Chondrocyte (in vitro differentiated cells): ENCODE data around the gene SCLY. TPM values are rescaled to one million over a fixed set of nuclear protein-coding genes. Genes with fewer than 3 reads are reported as not detected.

Experiments
- DNase-seq: peaks from one replicate; pipeline ENCODE4 v3.0.0; 2021; ENCODE audit warnings: mixed read lengths, low spot score
- H3K27ac Mint-ChIP-seq: one replicate; pipeline ENCODE4 v1.8.0; 2021; ENCODE audit warnings: mild to moderate bottlenecking, moderate library complexity, mixed read lengths; ENCODE audit not compliant: unreplicated experiment
- H3K27me3 Mint-ChIP-seq: 2 replicates; pipeline ENCODE4 v1.8.0; 2021; ENCODE audit warnings: low read depth, mixed read lengths
- H3K36me3 Mint-ChIP-seq: 2 replicates; pipeline ENCODE4 v1.8.0; 2021; ENCODE audit warnings: low read depth, mixed read lengths
- H3K4me1 Mint-ChIP-seq: 2 replicates; pipeline ENCODE4 v1.8.0; 2021; ENCODE audit warnings: low read depth, mild to moderate bottlenecking, mixed read lengths
- H3K4me3 Mint-ChIP-seq: one replicate; pipeline ENCODE4 v1.8.0; 2021; ENCODE audit warnings: mild to moderate bottlenecking, moderate library complexity, mixed read lengths; ENCODE audit not compliant: unreplicated experiment
- H3K9me3 Mint-ChIP-seq: 2 replicates; pipeline ENCODE4 v1.8.0; 2021; ENCODE audit warnings: low read depth, mixed read lengths
- total RNA-seq: library from RNA; stranded (reverse); gene quantifications from 3 replicates; pipeline ENCODE4 v1.2.1, GENCODE V29; 2021
- TF ChIP-seq, protein P1 (sequence below): fragments of 200-600 bp; sonication (generic); IDR thresholded peaks from 2 replicates; pipeline ENCODE4 v1.5.0; 2021; ENCODE audit warnings: antibody characterized with exemption, mild to moderate bottlenecking, moderate library complexity

The SCLY gene
- total RNA-seq, 1 donor from 2014 or later = 12.7 TPM

DNA sequence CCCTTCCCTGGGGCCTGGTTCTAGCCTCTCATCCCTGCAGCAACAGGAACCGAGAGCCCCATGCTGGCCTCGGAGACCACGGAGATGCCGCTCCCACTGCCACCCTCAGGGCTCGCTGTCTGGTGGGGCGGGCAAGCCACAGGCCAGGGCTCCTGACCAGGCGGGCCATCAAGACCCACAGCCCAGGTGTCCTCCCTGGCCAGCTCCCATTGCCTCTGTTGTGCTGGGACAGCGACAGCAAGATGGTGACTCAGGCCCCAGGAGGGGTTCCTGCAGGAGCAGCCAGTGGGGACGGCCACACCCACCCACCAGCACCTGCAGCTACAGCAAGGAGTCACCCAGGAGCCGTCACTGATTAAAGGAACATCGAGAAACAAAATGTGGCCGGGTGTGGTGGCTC, 85.0 kb downstream of the SCLY start:
- Mint-ChIP-seq H3K9me3 (no peaks in the 10 kb centered on the region), H3K4me1 (peaks cover 28% of the 10 kb centered on the region), H3K36me3 (peaks cover 9% of the 10 kb centered on the region), H3K27ac (no peak overlapping the region), H3K4me3 (no peak overlapping the region), H3K27me3 (no peaks in the 10 kb centered on the region)
- TF ChIP-seq, protein P1, sequence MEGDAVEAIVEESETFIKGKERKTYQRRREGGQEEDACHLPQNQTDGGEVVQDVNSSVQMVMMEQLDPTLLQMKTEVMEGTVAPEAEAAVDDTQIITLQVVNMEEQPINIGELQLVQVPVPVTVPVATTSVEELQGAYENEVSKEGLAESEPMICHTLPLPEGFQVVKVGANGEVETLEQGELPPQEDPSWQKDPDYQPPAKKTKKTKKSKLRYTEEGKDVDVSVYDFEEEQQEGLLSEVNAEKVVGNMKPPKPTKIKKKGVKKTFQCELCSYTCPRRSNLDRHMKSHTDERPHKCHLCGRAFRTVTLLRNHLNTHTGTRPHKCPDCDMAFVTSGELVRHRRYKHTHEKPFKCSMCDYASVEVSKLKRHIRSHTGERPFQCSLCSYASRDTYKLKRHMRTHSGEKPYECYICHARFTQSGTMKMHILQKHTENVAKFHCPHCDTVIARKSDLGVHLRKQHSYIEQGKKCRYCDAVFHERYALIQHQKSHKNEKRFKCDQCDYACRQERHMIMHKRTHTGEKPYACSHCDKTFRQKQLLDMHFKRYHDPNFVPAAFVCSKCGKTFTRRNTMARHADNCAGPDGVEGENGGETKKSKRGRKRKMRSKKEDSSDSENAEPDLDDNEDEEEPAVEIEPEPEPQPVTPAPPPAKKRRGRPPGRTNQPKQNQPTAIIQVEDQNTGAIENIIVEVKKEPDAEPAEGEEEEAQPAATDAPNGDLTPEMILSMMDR = no peak
- DNase-seq = no peak

DNA sequence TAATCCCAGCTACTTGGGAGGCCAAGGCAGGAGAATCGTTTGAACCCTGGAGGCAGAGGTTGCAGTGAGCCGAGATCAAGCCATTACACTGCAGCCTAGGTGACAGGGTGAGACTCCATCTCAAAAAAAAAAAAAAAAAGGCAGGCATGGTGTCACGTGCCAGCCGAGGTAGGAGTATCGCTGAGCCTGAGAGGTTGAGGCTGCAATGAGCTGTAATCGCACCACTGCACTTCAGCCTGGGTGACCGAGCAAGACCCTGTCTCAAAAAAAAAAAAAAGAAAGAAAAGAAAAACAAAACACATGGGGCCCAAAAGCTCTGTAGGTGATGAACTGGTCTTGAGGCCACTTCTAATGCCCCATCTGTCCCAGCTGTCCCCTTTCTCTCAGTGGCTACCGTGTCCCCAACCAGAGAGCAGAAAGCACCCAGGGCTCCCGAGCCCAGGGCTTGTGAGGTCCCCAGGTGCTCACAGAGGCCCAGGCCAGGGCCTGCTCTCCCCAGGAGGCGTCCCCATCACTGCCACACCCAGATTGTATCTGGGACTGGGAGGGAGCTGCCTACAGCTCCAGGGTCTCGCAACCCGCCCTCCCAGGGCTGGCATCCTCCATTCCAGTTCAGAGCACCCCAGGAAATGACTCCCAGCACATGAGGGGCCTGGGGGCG, 86.2 kb downstream of the SCLY start:
- no peaks in the 10 kb centered on the region for H3K27me3 Mint-ChIP-seq
- H3K4me3 Mint-ChIP-seq = no peak overlapping the region
- DNase-seq = no peak
- no peak overlapping the region for H3K27ac Mint-ChIP-seq
- TF ChIP-seq, protein P1 = no peak
- H3K36me3 Mint-ChIP-seq = peaks cover 4% of the 10 kb centered on the region
- H3K4me1 Mint-ChIP-seq = peaks cover 17% of the 10 kb centered on the region
- H3K9me3 Mint-ChIP-seq = no peaks in the 10 kb centered on the region

DNA sequence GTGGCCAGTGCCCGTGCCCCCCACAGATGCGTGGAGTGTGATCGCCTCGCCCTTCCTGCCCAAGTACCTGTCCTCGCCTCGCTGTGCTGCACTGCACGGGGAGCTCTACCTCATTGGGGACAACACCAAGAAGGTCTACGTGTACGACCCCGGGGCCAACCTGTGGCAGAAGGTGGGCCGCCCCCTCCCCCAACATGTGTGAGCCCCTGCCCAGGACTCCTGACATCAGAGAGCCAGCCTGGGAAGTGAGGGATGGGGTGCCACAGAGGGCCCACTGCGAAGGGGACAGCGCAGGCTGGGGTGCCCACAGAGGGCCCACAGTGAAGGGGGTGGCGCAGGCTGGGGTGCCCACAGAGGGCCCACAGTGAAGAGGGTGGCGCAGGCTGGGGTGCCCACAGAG, 88.2 kb downstream of the SCLY start:
- Mint-ChIP-seq H3K4me1 (peaks cover 2% of the 10 kb centered on the region), H3K4me3 (no peak overlapping the region), H3K27me3 (no peaks in the 10 kb centered on the region), H3K36me3 (peaks cover 3% of the 10 kb centered on the region), H3K27ac (no peak overlapping the region), H3K9me3 (peaks cover under 1% of the 10 kb centered on the region)
- no peak for DNase-seq
- TF ChIP-seq, protein P1 = no peak

Other genes with a start within 250 kb of the SCLY start
- gene RAMP1, start 201.4 kb upstream of the SCLY start, total RNA-seq = 176 to 329 TPM (median 178 TPM) in 3 replicates
- gene UBE2F, start 94.0 kb upstream of the SCLY start, total RNA-seq = 59.1 to 62.6 TPM (median 61.8 TPM) in 3 replicates
- gene ESPNL, start 39.3 kb downstream of the SCLY start, total RNA-seq = 0.07 to 0.17 TPM (median 0.15 TPM) in 3 replicates
- 12.2 to 25.6 TPM (median 24.4 TPM) in 3 replicates for gene KLHL30, start 77.7 kb downstream of the SCLY start, total RNA-seq
- 1.8 to 10.3 TPM (median 9.4 TPM) in 3 replicates for gene ERFE, start 98.0 kb downstream of the SCLY start, total RNA-seq
- gene ILKAP, start 142.7 kb downstream of the SCLY start, total RNA-seq = 24.9 to 36.7 TPM (median 29.7 TPM) in 3 replicates
- 16.2 to 33.3 TPM (median 16.5 TPM) in 3 replicates for gene HES6, start 179.0 kb downstream of the SCLY start, total RNA-seq
- gene PER2, start 227.6 kb downstream of the SCLY start, total RNA-seq = 2.7 to 3.3 TPM (median 2.9 TPM) in 3 replicates